ENCODE results near the gene ASB1.

DNA sequence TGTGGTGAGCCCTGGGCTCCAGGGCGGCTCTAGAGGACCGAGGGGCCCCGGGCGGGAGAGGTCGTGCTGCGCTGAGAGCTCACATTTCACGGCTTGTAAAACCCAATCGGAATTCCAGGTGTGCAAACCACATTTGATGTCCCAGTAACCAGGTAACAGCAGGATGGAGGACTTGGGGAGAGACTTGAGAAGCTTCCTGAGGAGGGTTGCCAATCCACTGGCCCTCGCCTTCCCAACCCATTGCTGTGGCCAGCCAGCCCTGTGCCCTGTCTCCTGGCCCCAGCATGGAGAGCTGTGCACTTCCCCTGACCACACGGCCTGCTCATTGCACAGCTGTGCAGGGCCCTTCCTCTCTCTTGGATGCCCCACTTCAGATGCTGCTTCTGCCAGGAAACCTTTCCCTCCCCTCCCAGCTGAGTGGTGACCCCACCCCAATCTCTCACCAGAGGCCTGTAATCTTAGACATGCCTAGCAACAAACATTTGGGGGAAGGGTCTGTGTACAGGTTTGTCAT lies 39.6 kb downstream of the ASB1 start:
- TF ChIP-seq PPARA (CRISPR knock-in tag; IDR thresholded peaks at IDR 0.05; ENCODE audit: borderline replicate concordance) (no peak), BACH2 (CRISPR knock-in tag; IDR thresholded peaks at IDR 0.05; ENCODE audit: borderline replicate concordance) (no peak), ZFP30 (CRISPR knock-in tag; IDR thresholded peaks at IDR 0.05) (no peak), CSDC2 (CRISPR knock-in tag; IDR thresholded peaks at IDR 0.05) (no peak), TSHZ2 (CRISPR knock-in tag; IDR thresholded peaks at IDR 0.05) (no peak), CREB5 (CRISPR knock-in tag; IDR thresholded peaks at IDR 0.05; ENCODE audit: low read depth) (no peak), ESRRG (CRISPR knock-in tag; IDR thresholded peaks at IDR 0.05) (no peak), TCF4 (CRISPR knock-in tag; IDR thresholded peaks at IDR 0.05; ENCODE audit: borderline replicate concordance) (no peak), OSR1 (CRISPR knock-in tag; IDR thresholded peaks at IDR 0.05) (no peak), RARB (CRISPR knock-in tag; IDR thresholded peaks at IDR 0.05) (no peak), TOX (CRISPR knock-in tag; IDR thresholded peaks at IDR 0.05; ENCODE audit: borderline replicate concordance) (no peak)
